OCI-LY3 (cell line): ENCODE data around the gene PRRG3.

Experiments
- H2AFZ ChIP-seq: fragments of 200-600, 300-600 bp; shearing (Covaris generic); 2 replicates; pipeline ENCODE4 v1.6.0; 2014; ENCODE audit warnings: antibody characterized with exemption, low read depth, low read length
- H3K27ac ChIP-seq: fragments of 200-600, 300-600 bp; sonication (generic); 2 replicates; pipeline ENCODE4 v1.5.1; 2014; ENCODE audit warnings: mild to moderate bottlenecking, low read length, moderate library complexity, mixed read lengths
- H3K27me3 ChIP-seq: fragments of 200-600, 300-600 bp; sonication (generic); 2 replicates; pipeline ENCODE4 v1.6.1; 2014; ENCODE audit warnings: low read depth, low read length, mixed read lengths
- H3K36me3 ChIP-seq: fragments of 200-600, 300-600 bp; sonication (generic); replicated peaks from 2 replicates; pipeline ENCODE3; 2014; ENCODE audit warnings: low read depth, low read length, mixed read lengths
- H3K4me1 ChIP-seq: fragments of 300-600, 200-600 bp; sonication (generic); 2 replicates; pipeline ENCODE4 v1.6.1; 2014; ENCODE audit warnings: low read length, mixed read lengths
- H3K4me2 ChIP-seq: fragments of 200-600, 300-600 bp; sonication (generic); 2 replicates; pipeline ENCODE4 v1.6.1; 2014; ENCODE audit warnings: low read length, mixed read lengths
- H3K4me3 ChIP-seq: fragments of 300-600, 200-600 bp; sonication (generic); 2 replicates; pipeline ENCODE4 v1.5.1; 2014; ENCODE audit warnings: antibody characterized with exemption, mild to moderate bottlenecking, low read length, moderate library complexity
- H3K79me2 ChIP-seq: fragments of 300-600, 200-600 bp; shearing (Covaris generic); 2 replicates; pipeline ENCODE4 v1.6.1; 2014; ENCODE audit warnings: mild to moderate bottlenecking, low read length, mixed read lengths
- H3K9ac ChIP-seq: fragments of 300-600, 200-600 bp; shearing (Covaris generic); 2 replicates; pipeline ENCODE4 v1.6.0; 2014; ENCODE audit warnings: mild to moderate bottlenecking, low read length, moderate library complexity
- H3K9me3 ChIP-seq: fragments of 200-600, 300-600 bp; shearing (Covaris generic); 2 replicates; pipeline ENCODE4 v1.6.1; 2014; ENCODE audit warnings: low read length, mixed read lengths; ENCODE audit not compliant: insufficient read depth
- H4K20me1 ChIP-seq: fragments of 200-600, 300-600 bp; sonication (generic); 2 replicates; pipeline ENCODE4 v1.6.1; 2016; ENCODE audit warnings: low read length, mixed read lengths; ENCODE audit not compliant: insufficient read depth
- CTCF ChIP-seq: fragments of 200-600, 300-600 bp; sonication (generic); IDR thresholded peaks from 2 replicates; pipeline ENCODE4 v1.5.1; 2014; ENCODE audit warnings: antibody characterized with exemption, low read length, low read depth
- EZH2phosphoT487 ChIP-seq: fragments of 200-600 bp; shearing (Covaris generic); IDR thresholded peaks from 2 replicates; pipeline ENCODE4 v1.6.1; 2018; ENCODE audit warnings: antibody characterized with exemption, mixed run types, low read depth

The PRRG3 gene

GRCh38 chrX:151701531-151701930, 6.3 kb downstream of the PRRG3 start:
- no peaks in the 10 kb centered on the region for H3K27me3 ChIP-seq
- no peaks in the 10 kb centered on the region for H4K20me1 ChIP-seq
- H3K9ac ChIP-seq, result no peak overlapping the region

DNA sequence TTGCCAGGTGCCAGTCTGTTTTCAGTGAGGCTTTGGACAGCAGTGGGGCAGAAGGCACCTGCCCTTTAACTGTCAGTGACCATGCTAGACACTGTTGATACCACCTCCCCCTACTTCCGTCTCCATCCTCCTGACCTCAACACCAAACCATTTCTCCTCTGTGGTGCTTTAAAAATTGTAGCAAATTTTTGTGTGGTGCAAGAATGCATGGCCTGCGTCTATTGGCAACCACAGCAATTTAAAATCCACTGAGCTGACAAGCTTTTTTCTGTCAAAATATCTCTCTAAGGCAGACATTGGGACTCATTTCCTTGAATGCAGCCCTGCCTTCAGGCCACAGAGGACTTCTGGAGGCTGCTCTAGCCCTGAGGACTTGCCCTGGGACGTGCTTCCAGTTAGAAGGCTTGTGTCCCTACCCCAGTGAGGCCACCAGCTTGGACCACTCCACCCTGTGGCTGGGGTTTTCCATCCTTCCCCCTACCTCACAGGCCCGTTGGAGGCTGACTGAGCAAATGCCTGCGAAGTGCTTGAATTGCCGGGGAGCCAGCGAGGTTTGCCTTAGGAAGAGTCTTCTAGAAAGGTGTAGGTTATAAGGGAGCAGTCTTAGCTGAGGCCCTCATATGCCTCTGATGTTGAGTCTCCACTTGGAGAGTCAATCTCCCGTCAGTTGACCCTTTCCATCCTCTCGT, 6.9 kb downstream of the PRRG3 start:
- no peaks in the 10 kb centered on the region for H3K36me3 ChIP-seq
- H3K27ac ChIP-seq, result no peak overlapping the region
- no peaks in the 10 kb centered on the region for H3K27me3 ChIP-seq
- H3K4me2 ChIP-seq, result no peak overlapping the region
- no peak overlapping the region for H3K4me3 ChIP-seq
- no peaks in the 10 kb centered on the region for H3K4me1 ChIP-seq
- TF ChIP-seq CTCF, result no peak
- H3K9me3 ChIP-seq, result no peaks in the 10 kb centered on the region
- no peaks in the 10 kb centered on the region for H3K79me2 ChIP-seq
- H2AFZ ChIP-seq, result no peak overlapping the region
- H4K20me1 ChIP-seq, result no peaks in the 10 kb centered on the region
- no peak overlapping the region for H3K9ac ChIP-seq

More at GRCh38 chrX:151701531-151701930, 6.3 kb downstream of the PRRG3 start:
- Histone ChIP-seq H3K4me3 (no peak overlapping the region), H3K79me2 (no peaks in the 10 kb centered on the region), H3K4me1 (no peaks in the 10 kb centered on the region), H3K9me3 (no peaks in the 10 kb centered on the region), H3K27ac (no peak overlapping the region), H3K36me3 (no peaks in the 10 kb centered on the region), H3K4me2 (no peak overlapping the region), H2AFZ (no peak overlapping the region)
- TF ChIP-seq CTCF (no peak), EZH2phosphoT487 (no peak)

DNA sequence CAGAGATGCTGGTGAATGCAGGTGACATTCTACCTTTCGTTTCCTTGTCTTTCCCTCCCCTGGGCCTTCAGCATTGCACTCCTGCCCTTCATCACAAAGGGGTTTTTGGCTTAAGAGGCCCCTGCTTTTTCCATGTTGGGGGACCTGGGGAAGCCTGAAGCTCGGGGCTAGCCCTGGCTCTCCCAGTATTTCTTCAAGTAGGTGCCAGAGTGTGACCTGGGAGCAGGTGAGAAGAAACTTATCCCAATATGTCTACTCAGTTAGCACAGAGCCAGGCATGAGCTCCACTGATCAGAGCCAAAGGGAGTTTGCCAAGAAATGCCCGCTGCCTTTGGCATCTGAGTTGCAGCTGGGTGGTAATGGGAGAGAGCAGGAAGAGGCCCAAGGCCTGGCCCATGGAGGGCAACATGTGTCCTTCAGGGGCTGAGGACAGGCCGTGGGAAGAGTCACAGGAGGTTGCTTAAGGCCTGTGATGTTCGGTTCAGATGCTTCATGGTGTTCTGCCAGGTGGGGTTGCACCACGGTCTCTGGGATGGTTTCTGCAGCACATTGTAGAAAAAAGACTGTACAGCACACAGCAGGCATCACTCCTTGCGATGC, 7.6 kb downstream of the PRRG3 start:
- Histone ChIP-seq H2AFZ (no peak overlapping the region), H3K36me3 (no peaks in the 10 kb centered on the region), H3K27me3 (no peaks in the 10 kb centered on the region), H3K4me2 (no peak overlapping the region), H3K4me1 (no peaks in the 10 kb centered on the region), H3K4me3 (no peak overlapping the region), H3K9ac (no peak overlapping the region), H3K9me3 (no peaks in the 10 kb centered on the region), H3K79me2 (no peaks in the 10 kb centered on the region), H4K20me1 (no peaks in the 10 kb centered on the region), H3K27ac (no peak overlapping the region)
- TF ChIP-seq CTCF, result no peak
- TF ChIP-seq EZH2phosphoT487, result no peak

GRCh38 chrX:151703487-151703886, 8.2 kb downstream of the PRRG3 start:
- Histone ChIP-seq H3K9ac (no peak overlapping the region), H3K36me3 (no peaks in the 10 kb centered on the region), H3K27ac (no peak overlapping the region), H3K4me1 (no peaks in the 10 kb centered on the region), H3K79me2 (no peaks in the 10 kb centered on the region), H3K9me3 (no peaks in the 10 kb centered on the region), H3K4me2 (no peak overlapping the region), H3K27me3 (no peaks in the 10 kb centered on the region), H4K20me1 (no peaks in the 10 kb centered on the region), H2AFZ (no peak overlapping the region), H3K4me3 (no peak overlapping the region)
- TF ChIP-seq CTCF, result no peak
- no peak for TF ChIP-seq EZH2phosphoT487
